Thoracic aorta (tissue), 2 donors: ENCODE measurements around the gene OR6K6. TPM values are rescaled to one million over a fixed set of nuclear protein-coding genes. Genes with fewer than 3 reads are reported as not detected.

ENCODE experiments used
- ATAC-seq: fragments of 150-250 bp; one replicate; pipeline ENCODE4 v1.8.0; 2017; ENCODE audit warnings: low read depth; ENCODE audit not compliant: insufficient number of reproducible peaks, low FRiP score
- DNase-seq: peaks from one replicate; pipeline ENCODE4 v3.0.0-alpha.2; 2020; ENCODE audit warnings: low spot score
- H3K27ac ChIP-seq, 2 donors: fragments of 200-600 bp; sonication (generic); 1 replicate in 1 of 2; 2 replicates in 1 of 2; pipeline ENCODE4 v1.5.1; 2016; ENCODE audit warnings: mild to moderate bottlenecking in 2 of 2, moderate library complexity in 2 of 2
- H3K27me3 ChIP-seq: fragments of 200-600 bp; sonication (generic); replicated peaks from 2 replicates; pipeline ENCODE4 v1.6.0; 2016; ENCODE audit warnings: mild to moderate bottlenecking; ENCODE audit not compliant: insufficient read depth
- H3K36me3 ChIP-seq: fragments of 200-600 bp; sonication (generic); one replicate; pipeline ENCODE4 v1.5.1; 2016
- H3K4me1 ChIP-seq, 2 donors: fragments of 200-600 bp; sonication (generic); 1 replicate in 1 of 2; 2 replicates in 1 of 2; pipeline versions ENCODE4 v1.5.1 to v1.6.0; 2016; ENCODE audit warnings: low read depth in 2 of 2, mild to moderate bottlenecking in 1 of 2; ENCODE audit not compliant: control insufficient read depth in 1 of 2
- H3K4me3 ChIP-seq: fragments of 200-600 bp; sonication (generic); 2 replicates; pipeline ENCODE4 v1.5.1; 2016; ENCODE audit warnings: mild to moderate bottlenecking
- H3K9me3 ChIP-seq: fragments of 200-600 bp; sonication (generic); 2 replicates; pipeline ENCODE4 v1.5.1; 2016
- total RNA-seq, 2 donors: library from RNA; depleted of rRNA; stranded (reverse); fragments of >200 nt; gene quantifications; one replicate each; pipeline versions ENCODE4 v1.1.0 to v1.2.3, GENCODE V29; 2016
- TF ChIP-seq, protein P1 (sequence below): fragments of 200-600 bp; sonication (generic); IDR thresholded peaks from one replicate; pipeline ENCODE4 v1.5.1; 2019; ENCODE audit warnings: antibody characterized with exemption

The OR6K6 gene
- total RNA-seq, 2 donors from 2014 or later = not detected

DNA sequence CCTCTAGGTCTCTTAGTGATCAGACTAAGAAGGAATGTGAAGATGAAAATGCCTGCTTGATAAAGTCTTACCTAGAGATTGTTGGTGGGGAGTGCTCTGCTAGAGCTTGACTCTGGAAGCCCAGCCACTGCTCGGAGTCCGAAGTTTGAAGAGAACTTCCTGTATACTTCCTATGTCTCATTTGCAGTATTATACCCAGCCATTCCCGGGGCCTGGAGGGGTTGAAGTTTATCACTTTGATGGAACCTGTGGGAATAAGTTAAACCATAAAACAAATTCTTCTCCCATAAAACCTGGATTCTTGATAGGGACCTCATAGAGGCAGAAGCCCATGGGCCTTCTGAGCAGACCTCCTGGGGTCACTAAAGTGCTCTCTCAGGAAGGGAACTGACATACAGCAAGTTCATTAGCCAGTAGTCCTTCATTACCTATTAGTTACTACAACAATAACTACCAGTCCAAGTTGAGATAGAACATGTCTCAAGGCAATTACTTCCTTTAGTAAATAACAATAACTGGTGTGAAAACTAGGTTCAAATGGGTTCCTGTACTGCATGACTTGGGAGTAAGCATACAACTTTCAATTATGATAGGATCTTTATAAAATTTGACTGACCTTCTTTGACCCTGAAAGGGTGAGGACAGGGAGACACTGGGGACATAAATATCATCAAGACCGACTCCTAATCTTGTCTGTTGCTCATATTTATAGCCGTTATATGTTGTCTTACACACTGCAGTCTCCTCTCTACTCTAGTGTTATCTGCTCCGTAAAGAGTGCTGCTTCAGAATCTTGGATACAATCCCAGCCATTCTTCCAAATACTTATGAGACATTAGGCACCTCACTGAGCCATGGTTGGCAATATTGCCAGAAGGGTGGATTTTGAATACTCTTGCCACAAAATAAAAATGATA is 17.7 kb downstream of the OR6K6 start, which contains the start of gene OR6N1:
Gene OR6N1 (minus strand): TSS at position 246 of the 917 bp plus-strand sequence. CDS start 5,513 bp downstream, outside the sequence.
- TF ChIP-seq, protein P1, sequence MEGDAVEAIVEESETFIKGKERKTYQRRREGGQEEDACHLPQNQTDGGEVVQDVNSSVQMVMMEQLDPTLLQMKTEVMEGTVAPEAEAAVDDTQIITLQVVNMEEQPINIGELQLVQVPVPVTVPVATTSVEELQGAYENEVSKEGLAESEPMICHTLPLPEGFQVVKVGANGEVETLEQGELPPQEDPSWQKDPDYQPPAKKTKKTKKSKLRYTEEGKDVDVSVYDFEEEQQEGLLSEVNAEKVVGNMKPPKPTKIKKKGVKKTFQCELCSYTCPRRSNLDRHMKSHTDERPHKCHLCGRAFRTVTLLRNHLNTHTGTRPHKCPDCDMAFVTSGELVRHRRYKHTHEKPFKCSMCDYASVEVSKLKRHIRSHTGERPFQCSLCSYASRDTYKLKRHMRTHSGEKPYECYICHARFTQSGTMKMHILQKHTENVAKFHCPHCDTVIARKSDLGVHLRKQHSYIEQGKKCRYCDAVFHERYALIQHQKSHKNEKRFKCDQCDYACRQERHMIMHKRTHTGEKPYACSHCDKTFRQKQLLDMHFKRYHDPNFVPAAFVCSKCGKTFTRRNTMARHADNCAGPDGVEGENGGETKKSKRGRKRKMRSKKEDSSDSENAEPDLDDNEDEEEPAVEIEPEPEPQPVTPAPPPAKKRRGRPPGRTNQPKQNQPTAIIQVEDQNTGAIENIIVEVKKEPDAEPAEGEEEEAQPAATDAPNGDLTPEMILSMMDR = no peak
- H3K4me3 ChIP-seq = no peak within 1 kb of the TSS

DNA sequence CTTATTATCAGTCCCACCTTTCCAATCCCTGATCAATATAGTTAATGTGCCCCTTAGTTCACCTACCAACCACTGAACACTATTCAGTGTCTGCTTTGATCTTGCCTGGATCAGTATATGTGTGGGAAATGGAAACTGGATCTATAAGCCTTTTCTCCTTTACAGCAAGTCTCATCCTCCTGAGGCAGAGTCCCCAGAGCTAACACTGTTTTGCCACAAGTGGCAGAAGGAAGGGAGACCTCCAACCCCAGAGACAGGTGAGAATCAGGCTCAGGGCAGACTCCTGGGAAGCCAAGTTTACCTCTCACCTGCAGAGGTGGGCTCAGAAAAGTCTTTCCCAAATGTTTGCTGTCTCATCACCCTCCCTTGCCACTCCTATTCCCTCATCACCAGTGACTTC is 26.6 kb downstream of the OR6K6 start, which contains the start of gene OR6N2:
Gene OR6N2 (minus strand): TSS at position 101 of the 400 bp plus-strand sequence. CDS start 3,569 bp downstream, outside the sequence.
- TF ChIP-seq, protein P1 = no peak
- no peak for ATAC-seq
- Histone ChIP-seq H3K36me3 (no peaks in the 10 kb centered on the region), H3K9me3 (no peaks in the 10 kb centered on the region), H3K4me3 (no peak within 1 kb of the TSS), H3K27me3 (no peaks in the 10 kb centered on the region), H3K4me1 (no peaks in the 10 kb centered on the region), H3K27ac (no peak within 1 kb of the TSS)
- DNase-seq = no peak

More for the DNA sequence above, 17.7 kb downstream of the OR6K6 start, which contains the start of gene OR6N1:
- H3K36me3 ChIP-seq = no peaks in the 10 kb centered on the region
- no peaks in the 10 kb centered on the region for H3K4me1 ChIP-seq
- no peak within 1 kb of the TSS for H3K27ac ChIP-seq
- ATAC-seq (no peak), DNase-seq (no peak)
- H3K27me3 ChIP-seq = no peaks in the 10 kb centered on the region
- H3K9me3 ChIP-seq = no peaks in the 10 kb centered on the region

DNA sequence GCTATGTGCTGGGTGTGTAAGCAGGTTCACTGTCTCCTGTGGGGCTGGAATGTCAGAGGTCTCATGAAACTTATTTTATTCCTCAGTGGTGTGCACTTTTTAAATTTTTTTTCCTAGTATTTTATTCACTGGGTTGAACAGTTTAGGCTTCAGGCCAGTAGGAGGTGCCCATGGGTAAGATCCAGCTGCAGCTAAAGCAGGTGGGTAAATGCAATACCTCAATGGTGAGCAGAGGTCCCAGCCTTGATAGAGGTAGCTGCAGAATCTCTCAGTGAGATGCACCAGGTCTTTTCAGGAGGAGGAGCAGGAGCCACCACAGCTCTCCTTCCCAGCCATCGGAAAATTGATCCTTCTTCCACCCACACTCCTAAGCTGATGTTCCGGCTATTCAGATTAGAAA is 39.1 kb downstream of the OR6K6 start:
- Histone ChIP-seq H3K27ac (no peak overlapping the region), H3K36me3 (no peaks in the 10 kb centered on the region), H3K4me1 (no peaks in the 10 kb centered on the region), H3K9me3 (no peaks in the 10 kb centered on the region), H3K27me3 (no peaks in the 10 kb centered on the region), H3K4me3 (no peak overlapping the region)
- DNase-seq = no peak
- TF ChIP-seq, protein P1 = no peak
- no peak for ATAC-seq

DNA sequence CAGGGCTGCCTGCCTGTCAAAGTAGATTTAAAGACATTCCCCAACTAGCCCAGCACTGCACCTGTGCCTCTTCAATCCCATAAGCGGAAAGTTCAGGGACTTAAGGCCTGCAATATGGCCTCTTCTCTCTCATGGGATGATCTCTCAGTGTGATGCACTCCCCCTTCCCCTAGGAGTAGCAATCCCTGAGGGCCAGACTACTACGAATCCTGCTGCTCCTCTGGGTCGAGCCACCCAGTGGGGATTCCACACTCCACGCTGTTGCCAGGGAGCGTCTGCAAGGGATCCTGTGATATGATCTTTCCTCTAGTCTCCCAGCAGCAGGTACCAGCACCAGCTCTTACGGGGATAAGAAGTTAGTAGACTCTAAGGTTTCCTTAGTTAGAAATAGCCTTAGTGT is 39.7 kb downstream of the OR6K6 start:
- H3K4me1 ChIP-seq = no peaks in the 10 kb centered on the region
- no peak for ATAC-seq

DNA sequence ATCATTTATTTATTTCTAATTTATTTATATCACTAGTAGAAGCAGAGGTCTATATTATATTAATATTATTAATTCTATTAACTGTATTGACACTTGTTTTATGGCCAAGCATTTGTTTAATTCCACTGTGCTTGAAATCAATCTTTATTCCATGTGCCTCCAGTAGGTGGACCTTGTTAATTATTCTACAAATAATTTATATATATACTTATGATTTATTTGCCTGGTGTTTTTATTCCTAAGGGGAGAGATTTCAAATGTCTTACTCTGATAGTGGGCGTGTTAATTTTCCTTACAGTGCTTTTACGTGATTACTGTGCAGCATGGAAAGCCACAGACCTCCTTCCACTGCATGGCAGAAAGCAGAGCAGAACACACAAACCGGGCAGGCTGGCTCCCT is 44.0 kb downstream of the OR6K6 start:
- H3K4me3 ChIP-seq = no peak overlapping the region
- H3K36me3 ChIP-seq = no peaks in the 10 kb centered on the region
- TF ChIP-seq, protein P1 = no peak
- H3K4me1 ChIP-seq = no peaks in the 10 kb centered on the region
- H3K27ac ChIP-seq = no peak overlapping the region
- ATAC-seq = no peak
- no peak for DNase-seq
- H3K27me3 ChIP-seq = no peaks in the 10 kb centered on the region
- no peaks in the 10 kb centered on the region for H3K9me3 ChIP-seq

More for the DNA sequence above, 39.7 kb downstream of the OR6K6 start:
- no peak for DNase-seq
- TF ChIP-seq, protein P1 = no peak
- Histone ChIP-seq H3K27ac (no peak overlapping the region), H3K4me3 (no peak overlapping the region), H3K36me3 (no peaks in the 10 kb centered on the region), H3K9me3 (no peaks in the 10 kb centered on the region), H3K27me3 (no peaks in the 10 kb centered on the region)
